ENCODE data around the gene LEP. TPM values are rescaled to one million over a fixed set of nuclear protein-coding genes. Genes with fewer than 3 reads are reported as not detected.

LEP gene
- polyA plus RNA-seq, 3 donors, result 0.12 to 0.13 TPM; not detected in 1

GRCh38 chr7:128259131-128260061 is 18.3 kb downstream of the LEP start:
- intact Hi-C loops (cut with micrococcal nuclease), result no loop called here
- no peak for TF ChIP-seq CTCF (IDR thresholded peaks at IDR 0.05)
- Histone ChIP-seq H3K9ac (ENCODE audit: insufficient read depth, low read length, poor library complexity, severe bottlenecking) (no peak overlapping the region), H4K20me1 (ENCODE audit: insufficient read depth, low read length) (no peaks in the 10 kb centered on the region), H3K36me3 (replicated peaks in 1 of 2; ENCODE audit: control insufficient read depth in 1 of 2, insufficient read depth in 2 of 2, low read length in 2 of 2) (no peaks in the 10 kb centered on the region), H3K9me3 (replicated peaks in 1 of 2; ENCODE audit: control insufficient read depth in 1 of 2, insufficient read depth in 1 of 2, low read length in 2 of 2) (no peaks in the 10 kb centered on the region), H3K4me3 (replicated peaks in 1 of 3; ENCODE audit: low read depth in 2 of 3, low read length in 3 of 3) (no peak overlapping the region), H3K4me1 (ENCODE audit: control insufficient read depth in 1 of 2, insufficient read depth in 2 of 2, low read length in 2 of 2) (peaks cover 8 to 9% of the 10 kb centered on the region in 2 donors), H3K27me3 (ENCODE audit: control insufficient read depth in 2 of 2, insufficient read depth in 2 of 2, low read length in 2 of 2) (no peaks in the 10 kb centered on the region), H2AFZ (ENCODE audit: insufficient read depth, low read depth, low read length, poor library complexity, severe bottlenecking) (no peak overlapping the region), H3K4me2 (replicated peaks; ENCODE audit: extremely low read depth, low read length, poor library complexity, severe bottlenecking) (no peak overlapping the region), H3K27ac (ENCODE audit: low read depth in 1 of 2, low read length in 2 of 2) (no peak overlapping the region), H3K79me2 (ENCODE audit: insufficient read depth, low read length) (no peaks in the 10 kb centered on the region)
- Mint-ChIP-seq H3K4me3 (no peak overlapping the region), H3K36me3 (no peaks in the 10 kb centered on the region), H3K9me3 (peaks cover 0 to 5% (median 2%) of the 10 kb centered on the region in 7 donors), H3K4me1 (peaks cover 11% of the 10 kb centered on the region), H3K27me3 (ENCODE audit: low read depth in 3 of 3) (peaks cover 3 to 4% (median 3%) of the 10 kb centered on the region in 3 donors), H3K27ac (no peak overlapping the region)
- DNase-seq, result no peak
- 87% methylated on average over 3 of the region's 11 CpGs for WGBS (ENCODE audit: insufficient coverage)

- no peak for TF ChIP-seq CTCF (IDR thresholded peaks at IDR 0.05)
- no peaks in the 10 kb centered on the region for H4K20me1 ChIP-seq (ENCODE audit: insufficient read depth, low read length)
- H3K4me3 ChIP-seq (replicated peaks in 1 of 3; ENCODE audit: low read depth in 2 of 3, low read length in 3 of 3), result no peak overlapping the region
- Mint-ChIP-seq H3K4me1 (peaks cover 4% of the 10 kb centered on the region), H3K27me3 (ENCODE audit: low read depth in 3 of 3) (peaks cover 3 to 4% (median 3%) of the 10 kb centered on the region in 3 donors), H3K4me3 (no peak overlapping the region), H3K9me3 (peaks cover 0 to 5% (median 2%) of the 10 kb centered on the region in 7 donors), H3K36me3 (no peaks in the 10 kb centered on the region), H3K27ac (peak overlapping the region in 1 of 7 donors; percentile 43)
- WGBS (ENCODE audit: insufficient coverage), result 96% methylated on average over 8 of the region's 12 CpGs
- peaks cover 2 to 4% of the 10 kb centered on the region in 2 donors for H3K4me1 ChIP-seq (ENCODE audit: control insufficient read depth in 1 of 2, insufficient read depth in 2 of 2, low read length in 2 of 2)
- no peak for DNase-seq
- H3K9ac ChIP-seq (ENCODE audit: insufficient read depth, low read length, poor library complexity, severe bottlenecking), result no peak overlapping the region
- H3K27ac ChIP-seq (ENCODE audit: low read depth in 1 of 2, low read length in 2 of 2), result no peak overlapping the region
- H3K79me2 ChIP-seq (ENCODE audit: insufficient read depth, low read length), result no peaks in the 10 kb centered on the region
- H3K27me3 ChIP-seq (ENCODE audit: control insufficient read depth in 2 of 2, insufficient read depth in 2 of 2, low read length in 2 of 2), result no peaks in the 10 kb centered on the region
- H3K4me2 ChIP-seq (replicated peaks; ENCODE audit: extremely low read depth, low read length, poor library complexity, severe bottlenecking), result no peak overlapping the region
- H3K9me3 ChIP-seq (replicated peaks in 1 of 2; ENCODE audit: control insufficient read depth in 1 of 2, insufficient read depth in 1 of 2, low read length in 2 of 2), result no peaks in the 10 kb centered on the region
- no peaks in the 10 kb centered on the region for H3K36me3 ChIP-seq (replicated peaks in 1 of 2; ENCODE audit: control insufficient read depth in 1 of 2, insufficient read depth in 2 of 2, low read length in 2 of 2)
- intact Hi-C loops (cut with micrococcal nuclease), result no loop called here
- H2AFZ ChIP-seq (ENCODE audit: insufficient read depth, low read depth, low read length, poor library complexity, severe bottlenecking), result no peak overlapping the region
These were observed 19.2 kb downstream of the LEP start for GRCh38 chr7:128260069-128260795.
